GM20000 (cell line): ENCODE measurements around the gene MRPL40.
A peak's percentile ranks its signal among the peaks of the same experiment; 100 is the strongest.

ENCODE experiments used
- DNase-seq: peaks from one replicate; pipeline ENCODE4 v3.0.0; 2012; ENCODE audit warnings: low spot score
- TF ChIP-seq, protein P1 (sequence below): IDR thresholded peaks from 2 replicates; pipeline ENCODE4 v1.5.1; 2012; ENCODE audit warnings: mild to moderate bottlenecking, control low read depth; ENCODE audit errors: extremely low read depth, missing control alignments

MRPL40 gene

DNA sequence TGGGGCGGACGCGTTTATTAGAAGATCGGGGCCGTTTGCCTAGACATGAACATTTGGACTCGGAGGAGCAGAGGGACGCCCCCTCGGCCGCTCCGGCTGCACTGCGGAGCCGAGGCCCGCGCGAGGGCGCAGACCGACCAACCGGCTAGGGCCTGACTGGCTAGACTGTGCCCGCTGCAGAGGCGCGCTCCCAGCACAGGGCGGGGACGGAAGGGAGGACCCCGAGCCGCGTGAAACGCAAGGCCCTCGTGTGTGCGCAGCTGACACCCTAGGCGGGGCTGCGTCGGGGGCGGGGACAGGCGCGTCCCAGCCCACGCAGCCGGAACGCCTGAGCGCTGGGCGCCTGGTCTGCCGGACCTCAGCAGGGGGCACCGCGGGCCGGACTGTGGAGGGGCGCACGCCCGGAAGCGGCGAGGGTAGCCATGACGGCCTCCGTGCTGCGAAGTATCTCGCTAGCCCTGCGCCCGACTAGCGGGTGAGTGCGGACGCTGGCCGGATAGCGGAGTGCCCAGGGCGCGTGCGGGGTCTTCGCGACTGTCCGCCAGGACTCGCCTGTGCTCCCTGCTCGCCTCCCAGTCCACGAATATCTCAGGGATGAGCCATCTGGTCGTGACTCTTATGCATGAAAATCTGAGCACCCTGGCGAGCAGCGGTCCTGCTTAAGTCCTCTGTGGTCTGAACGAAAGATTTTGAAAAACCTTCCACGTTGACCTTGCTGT, at the start of gene MRPL40:
Gene MRPL40 (plus strand): TSS at position 413 of the 719 bp plus-strand sequence. CDS start 10 bp downstream, at position 423.
- DNase-seq, result peak; percentile 98
- TF ChIP-seq, protein P1, sequence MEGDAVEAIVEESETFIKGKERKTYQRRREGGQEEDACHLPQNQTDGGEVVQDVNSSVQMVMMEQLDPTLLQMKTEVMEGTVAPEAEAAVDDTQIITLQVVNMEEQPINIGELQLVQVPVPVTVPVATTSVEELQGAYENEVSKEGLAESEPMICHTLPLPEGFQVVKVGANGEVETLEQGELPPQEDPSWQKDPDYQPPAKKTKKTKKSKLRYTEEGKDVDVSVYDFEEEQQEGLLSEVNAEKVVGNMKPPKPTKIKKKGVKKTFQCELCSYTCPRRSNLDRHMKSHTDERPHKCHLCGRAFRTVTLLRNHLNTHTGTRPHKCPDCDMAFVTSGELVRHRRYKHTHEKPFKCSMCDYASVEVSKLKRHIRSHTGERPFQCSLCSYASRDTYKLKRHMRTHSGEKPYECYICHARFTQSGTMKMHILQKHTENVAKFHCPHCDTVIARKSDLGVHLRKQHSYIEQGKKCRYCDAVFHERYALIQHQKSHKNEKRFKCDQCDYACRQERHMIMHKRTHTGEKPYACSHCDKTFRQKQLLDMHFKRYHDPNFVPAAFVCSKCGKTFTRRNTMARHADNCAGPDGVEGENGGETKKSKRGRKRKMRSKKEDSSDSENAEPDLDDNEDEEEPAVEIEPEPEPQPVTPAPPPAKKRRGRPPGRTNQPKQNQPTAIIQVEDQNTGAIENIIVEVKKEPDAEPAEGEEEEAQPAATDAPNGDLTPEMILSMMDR, result no peak

- TF ChIP-seq, protein P1, result no peak
- DNase-seq, result no peak
These were observed 49.1 kb upstream of the MRPL40 start for GRCh38 chr22:19383292-19383691.

- DNase-seq, result no peak
- TF ChIP-seq, protein P1, result no peak
These were observed 47.0 kb upstream of the MRPL40 start for GRCh38 chr22:19385221-19385906.

DNA sequence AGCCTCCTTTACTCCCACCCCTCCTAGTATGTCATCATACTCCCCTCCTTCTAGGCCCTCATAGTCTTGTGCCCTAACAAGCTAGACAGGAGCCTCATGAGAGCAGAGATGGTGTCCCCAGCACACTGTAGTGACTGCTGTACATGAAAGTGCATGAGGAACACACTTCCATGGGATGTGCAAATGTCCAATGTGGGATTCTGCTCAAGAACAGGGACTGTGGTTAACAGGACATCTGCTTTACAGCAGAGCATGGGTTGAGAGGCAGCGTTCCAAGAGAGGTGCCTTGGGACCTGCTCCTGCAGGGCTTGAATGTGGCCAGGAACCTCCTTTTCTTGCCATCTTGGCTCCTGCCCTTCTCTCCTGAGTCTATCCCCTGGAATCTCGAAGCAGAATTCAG, 46.1 kb upstream of the MRPL40 start:
- DNase-seq, result no peak
- TF ChIP-seq, protein P1, result no peak

DNA sequence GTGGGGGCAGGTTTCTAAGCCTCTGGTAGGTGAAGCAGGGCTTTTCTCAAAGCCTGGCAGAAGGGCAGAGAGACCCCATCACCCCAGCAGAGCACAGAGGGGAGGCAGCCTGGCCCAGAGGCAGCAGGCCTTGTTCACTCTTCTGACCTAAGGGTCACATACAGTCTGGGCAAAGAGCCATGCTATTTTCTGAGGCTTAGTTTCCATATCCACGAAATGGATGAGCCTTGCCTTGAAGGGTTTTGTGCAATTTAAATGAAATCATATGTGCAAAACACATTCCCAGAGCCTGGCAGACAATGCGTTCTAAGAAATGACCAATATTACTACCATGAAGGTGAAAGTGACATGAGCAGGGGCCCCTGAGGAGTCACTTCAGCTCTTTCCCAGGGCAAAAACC, 45.3 kb upstream of the MRPL40 start:
- TF ChIP-seq, protein P1, result no peak

DNA sequence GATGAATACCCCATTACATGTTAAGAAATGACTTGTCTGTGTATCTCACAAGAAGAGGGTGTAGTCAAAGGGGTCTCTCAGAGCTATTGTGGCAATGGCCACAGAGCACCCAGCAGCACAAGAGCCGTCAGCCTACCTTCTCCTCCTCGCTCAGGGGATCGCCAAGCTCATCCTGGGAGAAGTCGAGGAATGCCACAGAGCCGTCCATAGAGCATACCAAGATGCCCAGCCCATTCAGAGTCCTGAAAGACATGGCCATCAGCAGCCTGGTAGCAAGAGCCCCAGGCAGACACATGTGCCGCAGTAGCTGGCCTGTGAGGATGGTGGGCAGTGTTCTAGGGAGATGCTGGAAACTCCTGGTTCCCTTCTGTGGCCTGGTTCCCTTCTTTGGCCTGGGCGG, 44.8 kb upstream of the MRPL40 start:
- DNase-seq, result no peak
- TF ChIP-seq, protein P1, result no peak

More for the DNA sequence above, 45.3 kb upstream of the MRPL40 start:
- DNase-seq, result no peak

- no peak for DNase-seq
- TF ChIP-seq, protein P1, result no peak
These were observed 38.6 kb upstream of the MRPL40 start for GRCh38 chr22:19393704-19394103.
